Fibroblast of skin of right biceps (primary cell): ENCODE data around the gene SYNCRIP.
"Not testable (repeated sequence)": the region's sequence is repeated elsewhere in the genome, so short reads cannot be mapped to it uniquely, and the experiment has no call there.

Source experiments
- DNase-seq: peaks from one replicate; pipeline ENCODE4 v3.0.0-alpha.2; 2013

The SYNCRIP gene

GRCh38 chr6:85642774-85643536, at the start of gene SYNCRIP:
SYNCRIP (minus strand) TSS chr6:85642886; CDS start chr6:85641439, 1,447 bp downstream.
- DNase-seq, result peak; percentile 99

GRCh38 chr6:85691478-85691877, 48.8 kb upstream of the SYNCRIP start:
- no peak for DNase-seq

- DNase-seq, result no peak
Measured at GRCh38 chr6:85690071-85690470, 47.4 kb upstream of the SYNCRIP start.

GRCh38 chr6:85685713-85686112, 43.0 kb upstream of the SYNCRIP start:
- DNase-seq, result no peak

GRCh38 chr6:85684809-85685171, 42.1 kb upstream of the SYNCRIP start:
- DNase-seq, result no peak

- DNase-seq, result no peak
Measured at GRCh38 chr6:85684133-85684808, 41.6 kb upstream of the SYNCRIP start.

- DNase-seq, result not testable (repeated sequence)
Measured at GRCh38 chr6:85681899-85682298, 39.2 kb upstream of the SYNCRIP start.

- DNase-seq, result no peak
Measured at GRCh38 chr6:85680388-85680787, 37.7 kb upstream of the SYNCRIP start.

- DNase-seq, result no peak
Measured at GRCh38 chr6:85679445-85680123, 36.9 kb upstream of the SYNCRIP start.

GRCh38 chr6:85678602-85679444, 36.1 kb upstream of the SYNCRIP start:
- DNase-seq, result peak; percentile 99

- DNase-seq, result no peak
Measured at GRCh38 chr6:85678026-85678601, 35.4 kb upstream of the SYNCRIP start.

- DNase-seq, result no peak
Measured at GRCh38 chr6:85677234-85677956, 34.7 kb upstream of the SYNCRIP start.

- DNase-seq, result no peak
Measured at GRCh38 chr6:85676086-85676729, 33.5 kb upstream of the SYNCRIP start.

GRCh38 chr6:85675030-85675819, 32.5 kb upstream of the SYNCRIP start:
- peak; percentile 65 for DNase-seq

GRCh38 chr6:85674604-85675003, 31.9 kb upstream of the SYNCRIP start:
- DNase-seq, result no peak

GRCh38 chr6:85673198-85674139, 30.8 kb upstream of the SYNCRIP start:
- no peak for DNase-seq

GRCh38 chr6:85672623-85673022, 29.9 kb upstream of the SYNCRIP start:
- DNase-seq, result no peak

GRCh38 chr6:85672050-85672449, 29.4 kb upstream of the SYNCRIP start:
- DNase-seq, result no peak

- DNase-seq, result peak; percentile 49
Measured at GRCh38 chr6:85670573-85670972, 27.9 kb upstream of the SYNCRIP start.
